Neural cell (in vitro differentiated cells): ENCODE results near the gene PIGL. TPM values are rescaled to one million over a fixed set of nuclear protein-coding genes. Genes with fewer than 3 reads are reported as not detected.
"Not testable (repeated sequence)": the region's sequence is repeated elsewhere in the genome, so short reads cannot be mapped to it uniquely, and the experiment has no call there.

ENCODE experiments used
- H2AFZ ChIP-seq: fragments of 200-600, 300-800 bp; sonication (generic), shearing (Covaris generic); 2 replicates; pipeline ENCODE4 v1.6.0; 2014; ENCODE audit warnings: low read depth, mild to moderate bottlenecking, antibody characterized with exemption, low read length, moderate library complexity
- H3F3A ChIP-seq: fragments of 200-600 bp; shearing (Covaris generic); 2 replicates; pipeline ENCODE4 v1.6.1; 2016; ENCODE audit warnings: mild to moderate bottlenecking, moderate library complexity, mixed read lengths, antibody characterized with exemption, low read length; ENCODE audit not compliant: insufficient read depth, poor library complexity, severe bottlenecking
- H3K27ac ChIP-seq: fragments of 200-600, 300-800 bp; sonication (generic), shearing (Covaris generic); 2 replicates; pipeline ENCODE4 v1.5.1; 2014; ENCODE audit warnings: mild to moderate bottlenecking, low read length, moderate library complexity
- H3K27me3 ChIP-seq: fragments of 300-800, 200-600 bp; sonication (generic), shearing (Covaris generic); 2 replicates; pipeline ENCODE4 v1.6.0; 2014; ENCODE audit warnings: mild to moderate bottlenecking, low read depth, low read length, moderate library complexity; ENCODE audit not compliant: insufficient read depth
- H3K36me3 ChIP-seq: fragments of 300-800, 200-600 bp; sonication (generic), shearing (Covaris generic); 2 replicates; pipeline ENCODE4 v1.5.1; 2014; ENCODE audit warnings: mild to moderate bottlenecking, antibody characterized with exemption, low read length, moderate library complexity; ENCODE audit not compliant: insufficient read depth
- H3K4me2 ChIP-seq: fragments of 300-800, 200-600 bp; sonication (generic), shearing (Covaris generic); 2 replicates; pipeline ENCODE4 v1.6.0; 2014; ENCODE audit warnings: mild to moderate bottlenecking, low read length
- H3K4me3 ChIP-seq: fragments of 300-800, 200-600 bp; sonication (generic), shearing (Covaris generic); 2 replicates; pipeline ENCODE4 v1.5.1; 2014; ENCODE audit warnings: mild to moderate bottlenecking, low read length, moderate library complexity
- H3K79me2 ChIP-seq: fragments of 200-600 bp; shearing (Covaris generic); replicated peaks from 2 replicates; pipeline ENCODE4 v1.6.0; 2014; ENCODE audit warnings: mild to moderate bottlenecking, low read length, moderate library complexity; ENCODE audit not compliant: insufficient read depth
- H3K9ac ChIP-seq: fragments of 300-800, 200-600 bp; sonication (generic), shearing (Covaris generic); 2 replicates; pipeline ENCODE4 v1.6.1; 2016; ENCODE audit warnings: mild to moderate bottlenecking, low read length, mixed read lengths
- H3K9me2 ChIP-seq: fragments of 200-600 bp; shearing (Covaris generic); 2 replicates; pipeline ENCODE4 v1.6.1; 2016; ENCODE audit warnings: mild to moderate bottlenecking, low read length, mixed read lengths; ENCODE audit not compliant: insufficient read depth
- H3K9me3 ChIP-seq: fragments of 200-600, 300-800 bp; sonication (generic), shearing (Covaris generic); 2 replicates; pipeline ENCODE4 v1.6.1; 2016; ENCODE audit warnings: mild to moderate bottlenecking, mixed run types, low read length, moderate library complexity, mixed read lengths
- H4K20me1 ChIP-seq: fragments of 200-600 bp; shearing (Covaris generic); 2 replicates; pipeline ENCODE4 v1.6.1; 2016; ENCODE audit warnings: mild to moderate bottlenecking, mixed run types; ENCODE audit not compliant: insufficient read depth
- EP300 ChIP-seq: fragments of 450-650 bp; conservative IDR thresholded peaks from 2 replicates; pipeline ENCODE4 v1.6.1; 2014; ENCODE audit warnings: antibody characterized with exemption, mild to moderate bottlenecking, moderate library complexity; ENCODE audit not compliant: poor library complexity, severe bottlenecking
- EZH2 ChIP-seq: fragments of 200-600, 300-800 bp; shearing (Covaris generic), sonication (generic); IDR thresholded peaks from 2 replicates; pipeline ENCODE4 v1.6.1; 2014; ENCODE audit warnings: antibody characterized with exemption, low read length, borderline replicate concordance, mild to moderate bottlenecking; ENCODE audit not compliant: insufficient read depth, poor library complexity, severe bottlenecking
- MXI1 ChIP-seq: fragments of 450-650 bp; conservative IDR thresholded peaks from 2 replicates; pipeline ENCODE4 v1.6.1; 2014; ENCODE audit warnings: antibody characterized with exemption, mild to moderate bottlenecking; ENCODE audit not compliant: poor library complexity, severe bottlenecking
- POLR2AphosphoS5 ChIP-seq: IDR thresholded peaks from 2 replicates; pipeline ENCODE4 v1.6.1; 2012
- RAD21 ChIP-seq: fragments of 450-650 bp; conservative IDR thresholded peaks from 2 replicates; pipeline ENCODE4 v1.6.1; 2014; ENCODE audit warnings: antibody characterized with exemption, mild to moderate bottlenecking, moderate library complexity
- REST ChIP-seq: IDR thresholded peaks from 2 replicates; pipeline ENCODE4 v1.6.1; 2012; ENCODE audit warnings: borderline replicate concordance
- SMC3 ChIP-seq: fragments of 450-650 bp; conservative IDR thresholded peaks from 2 replicates; pipeline ENCODE4 v1.6.1; 2014; ENCODE audit warnings: antibody characterized with exemption, mild to moderate bottlenecking, moderate library complexity; ENCODE audit not compliant: poor library complexity
- TAF1 ChIP-seq: IDR thresholded peaks from 2 replicates; pipeline ENCODE4 v1.6.1; 2012; ENCODE audit warnings: low read depth
- polyA plus RNA-seq: library from polyadenylated mRNA; depleted of rRNA; stranded (reverse); fragments of >200 nt; gene quantifications from 2 replicates; pipeline ENCODE4 v1.2.3, GENCODE V29; 2014
- TF ChIP-seq, protein P1 (sequence below): fragments of 450-650 bp; IDR thresholded peaks from 2 replicates; pipeline ENCODE4 v1.5.1; 2014; ENCODE audit warnings: antibody characterized with exemption, mild to moderate bottlenecking, moderate library complexity; ENCODE audit not compliant: poor library complexity, severe bottlenecking

The PIGL gene
- polyA plus RNA-seq, 1 donor from 2014 or later = 75.5 TPM

DNA sequence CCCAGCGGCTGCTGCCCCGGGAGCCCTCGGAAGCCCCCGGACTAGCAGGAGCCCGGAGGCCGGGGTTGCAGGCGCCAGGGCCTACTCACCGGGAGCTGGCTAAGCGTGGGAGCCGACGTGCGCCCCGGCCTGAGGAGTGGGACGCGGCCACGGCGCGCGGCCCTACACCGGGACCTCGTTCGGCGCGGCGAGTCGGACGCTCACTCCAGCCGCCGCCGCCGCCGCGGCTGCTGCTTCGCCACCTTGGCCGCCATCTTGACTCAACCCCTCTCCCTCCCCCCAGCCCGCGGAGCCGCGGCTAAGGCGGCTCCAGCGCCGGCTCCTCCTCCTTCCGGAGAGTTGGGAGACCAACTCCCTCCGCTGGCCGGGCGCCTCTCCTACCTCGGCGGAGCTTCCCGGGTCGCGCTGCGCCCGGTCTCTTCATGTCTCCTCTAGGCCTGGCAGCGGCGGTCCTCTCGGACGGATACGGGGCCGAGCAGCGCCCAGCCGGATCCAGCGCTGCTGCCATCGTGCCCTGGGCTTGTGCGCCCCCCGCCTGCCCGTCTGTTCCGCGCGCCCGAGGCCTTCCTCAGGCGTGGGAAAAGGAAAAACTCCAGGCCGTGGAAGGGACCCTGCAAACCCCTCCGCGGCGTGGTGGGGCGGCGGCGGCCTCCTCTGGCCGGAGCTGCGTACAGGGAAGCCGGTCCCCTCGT lies 1.6 kb upstream of the PIGL start, which contains the start of gene NCOR1:
TSS of gene NCOR1 (minus strand) at position 262 of the 692 bp plus-strand sequence. CDS start 20,965 bp downstream, outside the sequence.
- peaks cover 54% of the 10 kb centered on the region for H3K79me2 ChIP-seq
- H3K9ac ChIP-seq = peak within 1 kb of the TSS; percentile 91
- peak within 1 kb of the TSS; percentile 72 for H3K4me2 ChIP-seq
- H3K27ac ChIP-seq = peak within 1 kb of the TSS; percentile 90
- peak within 1 kb of the TSS; percentile 95 for H3K4me3 ChIP-seq
- H3K27me3 ChIP-seq = no peaks in the 10 kb centered on the region
- H3K9me3 ChIP-seq = no peaks in the 10 kb centered on the region
- H3F3A ChIP-seq = peaks cover 5% of the 10 kb centered on the region
- no peaks in the 10 kb centered on the region for H4K20me1 ChIP-seq
- no peaks in the 10 kb centered on the region for H3K9me2 ChIP-seq
- TF ChIP-seq SMC3 (peak; percentile 16), TAF1 (no peak), RAD21 (peak; percentile 40), POLR2AphosphoS5 (peak; percentile 88), EZH2 (no peak), MXI1 (peak; percentile 21), EP300 (peak; percentile 49), REST (no peak)
- TF ChIP-seq, protein P1, sequence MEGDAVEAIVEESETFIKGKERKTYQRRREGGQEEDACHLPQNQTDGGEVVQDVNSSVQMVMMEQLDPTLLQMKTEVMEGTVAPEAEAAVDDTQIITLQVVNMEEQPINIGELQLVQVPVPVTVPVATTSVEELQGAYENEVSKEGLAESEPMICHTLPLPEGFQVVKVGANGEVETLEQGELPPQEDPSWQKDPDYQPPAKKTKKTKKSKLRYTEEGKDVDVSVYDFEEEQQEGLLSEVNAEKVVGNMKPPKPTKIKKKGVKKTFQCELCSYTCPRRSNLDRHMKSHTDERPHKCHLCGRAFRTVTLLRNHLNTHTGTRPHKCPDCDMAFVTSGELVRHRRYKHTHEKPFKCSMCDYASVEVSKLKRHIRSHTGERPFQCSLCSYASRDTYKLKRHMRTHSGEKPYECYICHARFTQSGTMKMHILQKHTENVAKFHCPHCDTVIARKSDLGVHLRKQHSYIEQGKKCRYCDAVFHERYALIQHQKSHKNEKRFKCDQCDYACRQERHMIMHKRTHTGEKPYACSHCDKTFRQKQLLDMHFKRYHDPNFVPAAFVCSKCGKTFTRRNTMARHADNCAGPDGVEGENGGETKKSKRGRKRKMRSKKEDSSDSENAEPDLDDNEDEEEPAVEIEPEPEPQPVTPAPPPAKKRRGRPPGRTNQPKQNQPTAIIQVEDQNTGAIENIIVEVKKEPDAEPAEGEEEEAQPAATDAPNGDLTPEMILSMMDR = peak; percentile 65
- peak within 1 kb of the TSS; percentile 94 for H2AFZ ChIP-seq
- H3K36me3 ChIP-seq = no peaks in the 10 kb centered on the region

- H3K27me3 ChIP-seq = no peaks in the 10 kb centered on the region
- no peaks in the 10 kb centered on the region for H3K36me3 ChIP-seq
- H3K9ac ChIP-seq = peak overlapping the region; percentile 91
- peaks cover 48% of the 10 kb centered on the region for H3K79me2 ChIP-seq
- no peak for TF ChIP-seq EZH2
- TF ChIP-seq REST = no peak
- TF ChIP-seq MXI1 = no peak
- TF ChIP-seq, protein P1 = no peak
- TF ChIP-seq TAF1 = no peak
- no peak for TF ChIP-seq RAD21
- no peak for TF ChIP-seq SMC3
- no peak for TF ChIP-seq EP300
- TF ChIP-seq POLR2AphosphoS5 = no peak
- no peaks in the 10 kb centered on the region for H4K20me1 ChIP-seq
- H3K4me3 ChIP-seq = peak overlapping the region; percentile 95
- H3K27ac ChIP-seq = peak overlapping the region; percentile 90
- H3F3A ChIP-seq = peaks cover 5% of the 10 kb centered on the region
- H3K9me3 ChIP-seq = no peaks in the 10 kb centered on the region
- no peaks in the 10 kb centered on the region for H3K9me2 ChIP-seq
- H2AFZ ChIP-seq = peak overlapping the region; percentile 94
- peak overlapping the region; percentile 62 for H3K4me2 ChIP-seq
Measured at GRCh38 chr17:16215965-16216316, 1.1 kb upstream of the PIGL start.

DNA sequence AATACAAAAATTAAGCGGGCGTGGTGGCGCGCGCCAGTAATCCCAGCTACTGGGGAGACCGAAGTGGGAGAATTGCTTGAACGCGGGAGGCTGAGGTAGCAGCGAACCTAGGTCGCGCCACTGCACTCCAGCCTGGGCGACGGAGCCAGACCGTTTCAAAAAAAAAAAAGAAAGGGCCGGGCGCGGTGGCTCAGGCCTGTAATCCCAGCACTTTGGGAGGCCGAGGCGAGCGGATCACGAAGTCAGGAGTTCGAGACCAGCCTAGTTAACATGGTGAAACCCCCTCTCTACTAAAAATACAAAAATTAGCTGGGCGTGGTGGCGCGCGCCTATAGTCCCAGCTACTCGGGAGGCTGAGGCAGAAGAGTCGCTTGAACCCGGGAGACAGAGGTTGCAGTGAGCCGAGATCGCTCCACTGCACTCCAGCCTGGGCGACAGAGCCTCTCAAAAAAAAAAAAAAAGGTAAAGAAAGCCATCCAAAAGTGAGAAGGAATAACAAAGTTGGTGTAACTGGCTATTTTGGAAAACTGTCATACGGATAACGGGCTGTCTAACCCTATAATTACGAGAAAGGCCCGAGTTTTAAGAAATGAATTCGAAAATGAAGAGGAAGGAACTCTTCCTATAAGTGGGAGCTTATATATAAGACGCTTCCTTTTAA lies 539 bp upstream of the PIGL start:
- H2AFZ ChIP-seq = peak overlapping the region; percentile 67
- not testable (repeated sequence) for H3K9me2 ChIP-seq, H3K9me3 ChIP-seq, H3F3A ChIP-seq, H3K27me3 ChIP-seq, H3K36me3 ChIP-seq, H4K20me1 ChIP-seq
- H3K79me2 ChIP-seq = peaks cover 43% of the 10 kb centered on the region
- H3K27ac ChIP-seq = peak overlapping the region; percentile 90
- H3K9ac ChIP-seq = peak overlapping the region; percentile 91
- peak overlapping the region; percentile 95 for H3K4me3 ChIP-seq
- peak overlapping the region; percentile 62 for H3K4me2 ChIP-seq
